Bronchial epithelial cell (primary cell): ENCODE results near the gene CST5. TPM values are rescaled to one million over a fixed set of nuclear protein-coding genes. Genes with fewer than 3 reads are reported as not detected.
A peak's percentile ranks its signal among the peaks of the same experiment; 100 is the strongest.
"Not testable (repeated sequence)": the region's sequence is repeated elsewhere in the genome, so short reads cannot be mapped to it uniquely, and the experiment has no call there.

Source experiments
- DNase-seq: peaks from one replicate; pipeline ENCODE4 v3.0.0-alpha.2; 2010; ENCODE audit warnings: low read depth
- FAIRE-seq: peaks from 2 replicates; lab custom pipeline; 2011; peaks lifted over from hg19 to GRCh38; lab: Jason Lieb, UNC
- H3K27me3 ChIP-seq: 2 replicates; pipeline ENCODE4 v1.5.1; 2011; ENCODE audit warnings: low read length; ENCODE audit not compliant: control insufficient read depth, insufficient read depth
- H3K36me3 ChIP-seq: 2 replicates; pipeline ENCODE4 v1.5.1; 2011; ENCODE audit warnings: low read length; ENCODE audit not compliant: control insufficient read depth, insufficient read depth
- H3K4me3 ChIP-seq: 2 replicates; pipeline ENCODE4 v1.5.1; 2011; ENCODE audit warnings: mild to moderate bottlenecking, low read depth, low read length, control low read depth
- CTCF ChIP-seq: IDR thresholded peaks from 2 replicates; pipeline ENCODE4 v1.5.1; 2011; ENCODE audit warnings: mild to moderate bottlenecking, moderate library complexity, low read length, control low read depth, inconsistent platforms; ENCODE audit not compliant: insufficient read depth, severe bottlenecking
- total RNA-seq: library from RNA; depleted of rRNA; stranded (reverse); fragments of >200 nt; gene quantifications from 2 replicates; pipeline ENCODE4 v1.2.1, GENCODE V29; 2014

CST5 gene
- total RNA-seq, 1 donor from 2014 or later = not detected

- TF ChIP-seq CTCF = no peak
- peak; percentile 64 for FAIRE-seq
- Histone ChIP-seq H3K4me3 (no peak overlapping the region), H3K36me3 (no peaks in the 10 kb centered on the region), H3K27me3 (no peaks in the 10 kb centered on the region)
- DNase-seq = no peak
Measured at GRCh38 chr20:23884136-23884770, 4.7 kb upstream of the CST5 start.

GRCh38 chr20:23881371-23881770, 1.8 kb upstream of the CST5 start:
- no peak overlapping the region for H3K4me3 ChIP-seq
- H3K36me3 ChIP-seq = no peaks in the 10 kb centered on the region
- TF ChIP-seq CTCF = no peak
- no peaks in the 10 kb centered on the region for H3K27me3 ChIP-seq
- FAIRE-seq (peak; percentile 68), DNase-seq (no peak)

GRCh38 chr20:23880417-23880816, 869 bp upstream of the CST5 start:
- Histone ChIP-seq H3K36me3 (no peaks in the 10 kb centered on the region), H3K4me3 (no peak overlapping the region), H3K27me3 (no peaks in the 10 kb centered on the region)
- no peak for FAIRE-seq
- TF ChIP-seq CTCF = no peak
- peak; percentile 10 for DNase-seq

- no peak for TF ChIP-seq CTCF
- H3K27me3 ChIP-seq = no peaks in the 10 kb centered on the region
- DNase-seq (peak; percentile 53), FAIRE-seq (no peak)
- no peaks in the 10 kb centered on the region for H3K36me3 ChIP-seq
- H3K4me3 ChIP-seq = no peak overlapping the region
Measured at GRCh38 chr20:23879811-23880374, 345 bp upstream of the CST5 start.

- no peak overlapping the region for H3K4me3 ChIP-seq
- no peak for TF ChIP-seq CTCF
- DNase-seq (no peak), FAIRE-seq (no peak)
- H3K27me3 ChIP-seq = no peaks in the 10 kb centered on the region
- H3K36me3 ChIP-seq = no peaks in the 10 kb centered on the region
Measured at GRCh38 chr20:23878787-23879186, 761 bp downstream of the CST5 start.

- FAIRE-seq (peak; percentile 99), DNase-seq (peak; percentile 34)
- not testable (repeated sequence) for H3K27me3 ChIP-seq, H3K4me3 ChIP-seq, H3K36me3 ChIP-seq
Measured at GRCh38 chr20:23878016-23878542, 1.5 kb downstream of the CST5 start.
